HG03103 (cell line): ENCODE measurements around the gene ZP1.

Experiments used
- ATAC-seq: cut with Tn5 transposase; IDR thresholded peaks from one replicate; pipeline ENCODE4 v1.9.1; 2021; ENCODE audit warnings: low read depth; ENCODE audit not compliant: unreplicated experiment

The ZP1 gene

DNA sequence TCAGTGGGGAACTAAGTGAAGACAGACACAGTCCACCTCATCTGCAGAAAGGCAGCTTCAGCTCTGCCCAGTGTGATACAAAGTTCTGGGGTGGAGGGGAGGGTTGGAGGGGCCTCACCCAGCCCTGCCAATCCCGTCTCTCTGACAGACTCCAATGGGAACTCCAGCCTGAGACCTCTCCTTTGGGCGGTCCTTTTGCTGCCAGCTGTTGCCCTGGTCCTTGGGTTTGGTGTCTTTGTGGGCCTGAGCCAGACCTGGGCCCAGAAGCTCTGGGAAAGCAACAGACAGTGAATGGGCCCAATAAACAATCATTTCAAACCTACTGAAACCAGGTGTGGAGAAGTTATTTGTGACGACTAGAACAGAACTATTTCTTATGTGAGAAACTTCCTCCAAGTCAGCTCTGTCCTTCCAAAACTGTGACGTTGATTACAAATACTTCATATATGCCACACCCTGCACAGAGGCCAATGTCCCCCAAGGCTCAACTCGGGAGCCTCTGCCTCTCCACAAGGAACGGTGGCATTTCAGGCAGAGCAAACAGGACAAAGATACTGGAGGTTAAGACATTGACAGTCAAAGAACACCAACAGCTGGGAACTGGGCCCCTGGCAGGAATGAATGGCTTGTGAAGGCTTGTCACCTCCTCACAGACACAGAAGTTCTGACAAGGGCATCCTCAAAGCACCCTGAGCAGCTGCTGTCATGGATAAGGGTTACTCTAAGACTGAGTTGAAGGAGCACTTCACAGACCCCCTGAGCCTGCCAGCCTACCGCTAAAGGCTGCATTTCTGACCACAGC lies 8.2 kb downstream of the ZP1 start:
- ATAC-seq, result no peak

DNA sequence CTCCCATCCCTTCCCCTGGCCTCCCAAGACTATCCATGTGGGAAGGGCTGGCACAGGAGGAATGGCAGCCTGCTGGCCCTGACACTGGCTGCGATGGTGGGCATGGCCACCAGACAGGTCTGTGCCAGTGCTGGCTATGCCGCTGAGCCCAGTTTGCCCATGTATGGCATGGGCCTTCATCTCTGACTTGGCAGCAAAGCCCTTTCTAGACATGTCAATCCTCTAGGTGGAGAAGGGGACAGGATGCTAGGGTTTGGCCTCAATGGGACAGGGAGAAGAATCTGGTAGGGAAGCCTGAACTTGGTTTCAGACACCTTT lies 8.8 kb downstream of the ZP1 start:
- ATAC-seq, result no peak

DNA sequence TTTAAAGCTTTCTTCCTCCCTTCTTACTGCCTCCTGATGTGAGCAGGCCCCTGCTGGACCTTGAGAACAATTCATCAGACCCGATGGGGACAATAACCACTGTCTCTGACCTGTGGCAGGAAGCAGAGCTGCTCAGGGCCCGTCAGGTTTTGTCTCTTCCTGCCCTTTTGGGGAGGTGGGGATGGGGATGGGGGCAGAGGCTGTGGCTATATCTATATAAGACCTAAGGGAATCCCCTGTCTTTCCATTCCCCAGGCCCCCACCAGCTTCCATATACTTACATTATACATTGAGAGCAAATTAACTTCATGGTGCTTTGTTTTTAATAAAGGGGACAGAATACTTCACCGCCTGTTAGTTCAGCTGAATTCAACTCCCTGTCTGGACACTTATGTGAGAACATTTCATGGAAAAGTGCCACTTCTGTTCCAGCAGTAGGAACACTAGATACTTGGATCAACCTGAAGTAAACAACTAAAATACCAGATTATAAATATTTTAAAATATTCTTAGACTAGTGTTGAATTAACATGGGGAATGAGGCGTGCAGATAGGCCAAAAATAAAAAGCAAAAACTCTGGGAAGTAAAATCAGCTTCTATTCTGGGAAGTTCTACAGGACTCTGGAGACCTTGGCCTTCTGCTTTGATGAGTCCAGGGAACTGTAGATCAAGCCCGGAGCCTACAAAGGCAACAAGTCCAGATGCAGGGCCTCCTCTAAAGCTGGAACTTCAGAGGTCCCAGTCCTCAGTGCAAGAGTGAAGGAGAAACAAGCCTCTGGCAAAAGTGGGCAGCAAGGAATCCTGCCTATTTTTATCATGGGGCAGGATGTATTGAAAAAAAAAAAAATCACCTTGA lies 11.1 kb downstream of the ZP1 start:
- ATAC-seq, result no peak

DNA sequence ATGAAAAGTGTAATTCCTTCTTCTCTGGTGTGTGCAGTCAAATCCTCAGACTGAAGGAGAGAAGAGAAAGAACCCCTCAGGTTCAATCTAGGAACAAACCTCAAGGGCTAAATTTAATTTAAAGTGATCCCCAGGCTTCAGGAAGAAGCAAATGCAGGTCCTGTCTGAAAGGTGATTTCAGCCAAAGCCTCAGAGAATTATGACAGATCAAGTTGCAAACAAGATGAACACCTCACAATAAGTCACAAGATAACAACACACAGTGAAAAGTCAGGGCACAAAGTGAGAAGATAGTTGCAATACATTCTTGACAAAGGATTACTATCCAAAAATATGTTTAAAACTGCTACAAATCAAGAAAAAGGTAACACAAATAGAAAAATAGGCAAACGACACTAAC lies 11.8 kb downstream of the ZP1 start:
- ATAC-seq, result no peak

DNA sequence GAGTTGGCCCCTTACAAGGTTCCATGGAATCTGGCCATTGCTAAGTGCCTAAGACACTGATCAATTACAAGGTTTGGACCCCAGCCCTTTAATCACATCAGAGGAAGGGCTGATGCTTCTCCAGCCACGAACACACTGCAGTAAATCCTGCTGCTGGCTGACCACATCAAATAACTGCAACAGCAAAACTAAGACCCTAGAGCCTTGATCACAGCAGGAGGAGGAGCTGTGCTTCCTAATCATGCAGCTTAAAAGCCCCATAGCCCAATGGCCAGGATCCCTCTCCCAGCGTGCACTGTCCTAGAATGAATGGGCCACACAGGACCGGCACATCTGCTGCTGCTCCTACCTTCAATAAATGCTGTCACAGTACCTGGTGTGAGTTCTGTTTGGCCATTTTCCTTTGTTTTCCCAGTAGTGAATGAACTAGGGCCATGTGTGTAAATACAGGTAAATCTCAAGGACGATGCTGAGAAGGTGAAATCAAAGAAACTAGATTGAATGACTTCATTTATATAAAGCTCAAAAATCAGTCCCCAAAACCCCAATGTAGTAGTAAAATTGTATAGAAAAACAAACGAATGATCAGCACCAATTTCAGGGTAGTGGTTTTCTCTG lies 12.7 kb downstream of the ZP1 start:
- ATAC-seq, result no peak

DNA sequence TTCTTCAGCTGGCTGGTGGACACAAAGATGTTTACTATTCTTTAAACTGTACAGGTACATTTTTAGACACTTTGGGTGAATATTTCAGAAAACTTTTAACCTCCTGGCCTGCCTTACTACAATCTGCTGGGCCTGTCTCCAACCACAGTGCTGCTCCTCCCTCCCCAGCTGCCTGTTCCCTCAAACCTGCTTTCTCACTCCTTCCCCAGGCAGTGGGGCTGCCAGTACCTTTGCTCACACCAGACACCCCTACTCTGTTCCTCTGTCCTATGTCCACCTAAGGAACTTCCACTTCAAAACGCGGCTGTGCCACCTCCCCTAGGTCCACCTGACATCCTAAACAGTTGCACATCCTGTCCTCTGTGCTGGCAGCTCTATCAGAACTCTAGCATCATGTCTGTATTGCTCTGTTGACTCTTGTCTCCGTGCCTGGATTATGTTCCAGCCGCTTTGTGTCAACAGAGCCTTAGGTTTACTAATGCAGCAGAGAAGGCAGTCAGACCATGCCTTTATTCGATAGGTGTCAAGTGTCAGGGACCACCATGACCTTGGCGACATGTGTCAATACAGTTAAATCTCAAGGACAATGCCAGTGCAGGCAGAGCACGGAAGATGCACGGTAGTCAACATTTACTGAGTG lies 13.4 kb downstream of the ZP1 start:
- ATAC-seq, result no peak

DNA sequence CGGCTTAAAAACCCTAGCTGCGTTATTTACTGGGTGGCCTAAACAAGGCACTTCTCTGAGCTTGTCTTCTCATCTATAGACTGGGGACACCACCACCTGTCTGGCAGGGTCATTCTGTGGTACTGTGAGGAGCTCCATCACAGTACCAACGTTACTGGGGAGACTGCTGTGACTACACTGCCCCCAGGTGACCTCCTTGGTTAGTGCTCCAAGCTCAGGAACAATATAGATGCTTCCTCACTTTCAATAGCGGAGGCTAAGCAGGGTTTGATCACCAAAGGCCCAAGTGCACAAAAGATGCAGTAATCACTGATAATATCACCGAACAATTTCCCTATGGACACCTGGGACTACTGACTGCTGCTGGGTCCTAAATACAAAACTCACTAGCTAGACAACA lies 20.2 kb downstream of the ZP1 start:
- no peak for ATAC-seq

DNA sequence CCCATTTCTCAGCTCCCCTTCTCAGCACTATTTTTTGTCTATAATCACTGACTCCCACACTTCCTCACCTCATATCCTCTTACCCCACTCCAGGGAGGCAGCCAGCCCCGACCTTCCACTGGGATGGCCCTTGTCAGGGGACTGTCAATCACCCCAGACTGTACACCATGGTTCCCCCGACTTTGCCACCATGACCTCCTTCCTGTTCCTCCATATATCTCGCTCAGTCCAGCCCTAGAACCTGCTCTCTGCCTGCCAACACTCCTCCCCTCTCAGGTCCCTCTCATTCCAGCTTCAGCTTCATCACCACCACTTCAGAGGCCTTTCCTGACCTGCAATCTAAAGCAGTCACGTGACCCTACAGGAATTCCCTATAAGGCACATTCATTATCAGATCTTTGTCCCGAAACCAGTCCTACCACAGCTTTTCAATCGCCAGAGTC lies 22.5 kb downstream of the ZP1 start:
- no peak for ATAC-seq

DNA sequence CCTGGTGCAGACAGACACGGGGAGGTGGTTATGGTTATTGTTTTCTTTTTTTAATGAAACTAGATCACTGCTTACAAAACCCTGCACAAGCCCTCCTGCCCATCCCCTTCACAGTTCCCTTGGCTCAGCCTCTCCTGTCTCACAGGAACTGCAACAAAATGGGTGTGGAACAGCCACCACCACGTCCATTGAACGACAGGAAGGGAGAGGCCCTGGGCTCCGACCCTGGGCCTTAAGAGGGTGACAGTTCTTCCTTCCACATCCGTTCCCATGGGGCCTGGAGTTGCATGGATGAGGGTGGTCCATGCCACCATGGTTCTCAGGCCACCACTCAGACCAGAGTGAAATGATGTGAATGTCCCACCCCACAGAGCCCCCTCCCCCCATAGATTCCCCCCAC lies 23.4 kb downstream of the ZP1 start:
- no peak for ATAC-seq

DNA sequence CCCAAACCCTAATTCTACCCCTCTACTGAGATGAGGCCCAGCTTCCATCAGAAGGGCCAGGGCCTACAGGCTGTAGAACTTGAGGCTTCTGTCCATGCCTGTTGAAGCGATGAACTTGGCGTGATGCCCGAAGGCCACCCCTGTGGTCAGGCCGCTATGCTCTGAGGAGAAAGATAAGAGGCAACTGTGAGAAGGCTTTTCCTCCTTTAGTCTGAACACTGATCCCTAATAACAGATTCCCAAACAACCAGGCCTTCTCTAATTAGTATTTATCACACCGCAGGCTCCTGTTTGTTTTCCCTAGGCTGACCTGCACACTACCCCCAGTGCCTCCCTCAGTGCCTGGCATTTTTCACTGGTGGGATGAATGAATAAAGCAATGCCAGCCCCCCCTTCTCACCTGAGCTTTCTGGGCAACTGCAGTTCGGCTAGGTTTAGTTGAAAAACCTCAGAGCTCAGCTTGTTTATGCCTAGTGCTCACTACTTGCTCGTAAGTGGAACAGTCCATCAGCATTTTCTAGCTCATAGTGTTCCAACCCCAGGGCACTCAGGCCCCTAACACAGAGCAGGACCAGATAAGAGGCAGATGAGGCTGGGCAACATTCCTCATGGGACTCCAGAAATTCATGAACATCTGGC lies 23.9 kb downstream of the ZP1 start:
- no peak for ATAC-seq

DNA sequence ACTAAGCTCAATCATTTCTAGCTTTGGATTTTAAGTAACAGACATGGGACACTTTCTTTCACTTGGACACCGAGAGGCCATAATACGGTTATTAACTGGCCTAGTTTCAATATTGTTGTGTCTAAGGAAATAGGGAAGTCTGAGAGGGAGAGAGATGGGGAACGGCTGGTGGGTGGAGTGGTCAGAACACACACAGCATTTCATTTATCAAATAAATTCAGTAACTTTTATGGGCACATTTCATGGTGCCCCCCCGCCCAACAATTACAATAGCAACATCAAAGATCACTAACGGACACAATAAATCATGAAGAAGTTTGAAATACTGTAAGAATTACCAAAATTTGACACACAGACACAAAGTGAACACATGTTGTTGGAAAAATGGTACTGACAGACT lies 28.3 kb downstream of the ZP1 start:
- no peak for ATAC-seq

DNA sequence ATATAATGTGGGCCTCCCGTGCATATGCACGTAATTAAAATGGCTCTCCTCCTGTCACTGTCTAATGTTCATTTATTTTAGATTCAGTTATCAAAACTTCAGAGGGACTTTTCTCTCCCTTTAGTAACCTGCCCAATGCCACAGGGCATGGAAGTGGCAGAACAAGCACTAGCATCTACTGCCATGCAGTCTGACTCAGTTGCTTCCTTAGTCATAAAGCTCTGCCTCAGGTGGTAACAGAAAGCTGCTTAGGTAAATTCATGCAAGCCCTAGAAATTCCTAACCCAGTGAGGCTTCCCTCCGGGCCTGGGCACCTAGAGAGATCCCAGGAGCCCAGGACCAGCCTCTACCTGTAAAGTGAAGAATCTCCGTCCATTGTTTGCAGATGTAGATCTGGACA lies 30.2 kb downstream of the ZP1 start:
- ATAC-seq, result no peak

DNA sequence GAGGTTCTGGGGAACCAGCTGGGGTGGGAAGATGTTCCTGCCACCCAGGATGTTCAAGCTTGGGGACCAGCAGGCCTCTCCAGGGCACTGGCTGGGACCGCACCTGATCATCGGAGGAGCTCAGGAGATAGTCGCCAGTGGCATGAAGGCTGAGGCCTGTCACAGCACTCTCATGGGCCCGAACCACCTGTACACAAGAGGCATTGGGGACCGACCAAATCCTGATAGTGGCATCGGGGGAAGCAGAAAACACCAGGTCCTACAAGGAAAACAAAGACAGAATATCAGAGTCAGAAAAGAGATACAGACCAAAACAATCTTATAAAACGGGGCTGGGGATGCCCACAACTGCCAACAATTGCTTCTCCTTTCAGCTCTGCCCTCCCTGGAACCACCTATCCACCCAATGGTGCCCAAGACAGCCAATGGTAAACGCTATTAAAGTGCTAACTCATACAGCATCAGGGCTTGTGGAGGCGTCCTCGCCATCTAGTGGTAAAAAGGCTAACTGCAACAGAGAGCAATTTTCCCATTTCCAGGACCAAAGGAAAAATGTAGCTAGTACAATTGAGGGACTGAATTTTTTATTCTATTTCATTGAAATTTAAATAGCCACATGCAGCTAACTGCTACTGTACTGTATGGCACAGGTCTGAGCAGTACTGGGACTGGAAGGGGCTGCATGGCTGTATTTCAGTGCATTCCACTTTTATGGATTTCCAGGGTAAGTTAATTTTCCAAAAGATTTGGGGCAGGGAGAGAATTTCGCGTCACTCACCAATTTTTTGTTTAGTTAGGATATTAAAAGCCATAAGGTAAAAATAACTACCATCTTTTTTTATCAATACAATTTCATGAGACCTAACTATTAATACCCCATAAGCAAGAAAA lies 31.9 kb downstream of the ZP1 start:
- no peak for ATAC-seq

DNA sequence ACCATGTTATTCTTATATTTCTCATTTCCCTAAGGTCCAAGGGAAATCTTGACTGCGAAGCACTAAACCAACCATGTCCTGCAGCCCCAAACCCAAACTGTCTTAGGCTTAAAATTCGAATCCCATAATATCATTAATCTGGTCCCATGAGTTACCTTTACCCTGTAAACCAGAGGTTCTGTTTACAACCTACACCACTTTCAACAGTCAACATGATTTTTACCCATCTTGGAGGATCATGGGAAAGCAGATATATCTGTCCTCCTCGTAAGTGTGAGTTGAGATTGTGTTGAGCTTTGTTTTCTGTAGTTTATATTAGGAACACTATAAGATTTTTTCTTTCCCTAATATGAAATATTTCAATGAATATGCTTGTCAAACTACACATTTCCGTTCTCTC lies 32.6 kb downstream of the ZP1 start:
- ATAC-seq, result no peak

DNA sequence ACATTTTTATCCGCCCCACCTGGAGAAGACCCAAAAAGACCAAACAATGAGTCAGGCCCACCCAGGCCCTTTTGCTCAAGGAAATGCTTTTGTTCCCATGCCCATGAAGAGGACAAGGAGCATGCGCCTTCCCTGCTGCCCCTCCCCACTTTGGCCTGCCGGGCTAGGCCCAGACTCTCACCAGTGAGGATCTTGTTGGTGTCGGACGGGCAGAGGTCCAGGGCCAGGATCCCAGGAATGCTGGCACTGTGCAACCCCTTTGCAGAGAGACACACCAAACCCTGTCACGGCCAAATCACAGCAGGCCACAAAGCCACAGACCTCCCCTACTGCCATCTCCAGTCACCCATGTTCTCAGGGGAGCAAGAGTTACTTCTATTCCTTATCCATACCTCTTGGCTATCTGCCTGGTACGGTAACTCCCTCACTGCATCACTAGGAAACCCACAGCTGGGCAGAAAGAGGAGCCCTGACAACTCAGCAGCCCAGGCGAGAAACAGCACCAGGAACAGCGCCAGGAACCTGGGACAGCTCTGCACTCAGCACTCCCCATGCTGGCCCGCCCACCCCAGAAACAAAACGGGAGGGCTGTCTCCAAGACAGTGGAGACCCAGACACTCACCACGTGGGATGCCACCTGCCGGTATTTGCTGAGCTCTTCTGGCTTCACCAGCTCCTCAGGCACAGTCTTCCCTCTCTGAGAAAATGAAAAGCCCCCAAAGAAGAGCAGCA lies 33.5 kb downstream of the ZP1 start:
- no peak for ATAC-seq

DNA sequence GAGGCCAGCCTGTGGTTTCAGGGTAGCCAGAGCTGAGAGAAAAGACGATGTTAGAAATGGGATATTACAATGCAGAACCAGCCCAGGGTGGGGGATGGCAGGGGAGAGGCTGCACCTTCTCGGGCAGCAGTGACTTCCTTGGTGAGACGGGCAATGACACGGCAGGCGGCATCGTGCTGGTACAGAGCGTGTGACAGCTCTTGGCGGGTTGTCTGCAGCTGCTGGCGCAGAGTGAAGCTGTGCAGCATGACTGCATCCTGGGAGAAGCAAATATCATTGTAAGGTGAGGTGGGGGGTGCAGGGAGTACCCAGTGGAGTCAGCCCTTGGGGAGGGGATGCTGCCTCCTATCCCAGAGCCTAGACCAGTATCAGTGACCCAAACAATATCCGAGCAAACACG lies 35.3 kb downstream of the ZP1 start:
- no peak for ATAC-seq

DNA sequence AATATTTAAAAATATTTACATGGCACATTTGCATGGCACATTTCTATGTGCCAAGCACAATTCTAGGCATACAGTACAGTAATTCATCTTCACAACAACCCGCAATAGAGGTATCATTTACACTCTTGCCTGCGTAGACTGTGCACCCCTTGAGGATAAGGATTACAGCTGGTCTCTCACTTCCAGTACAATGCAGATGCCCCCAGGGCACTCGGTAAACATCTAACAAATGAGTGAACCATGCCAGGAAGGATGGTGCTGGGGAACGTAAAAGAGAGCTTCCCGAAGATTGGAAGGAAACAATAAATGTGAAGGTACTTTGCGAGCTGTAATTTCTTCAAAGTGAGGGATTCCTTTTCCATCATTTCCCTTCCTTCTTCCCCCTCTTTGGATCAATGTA lies 37.7 kb downstream of the ZP1 start:
- no peak for ATAC-seq

DNA sequence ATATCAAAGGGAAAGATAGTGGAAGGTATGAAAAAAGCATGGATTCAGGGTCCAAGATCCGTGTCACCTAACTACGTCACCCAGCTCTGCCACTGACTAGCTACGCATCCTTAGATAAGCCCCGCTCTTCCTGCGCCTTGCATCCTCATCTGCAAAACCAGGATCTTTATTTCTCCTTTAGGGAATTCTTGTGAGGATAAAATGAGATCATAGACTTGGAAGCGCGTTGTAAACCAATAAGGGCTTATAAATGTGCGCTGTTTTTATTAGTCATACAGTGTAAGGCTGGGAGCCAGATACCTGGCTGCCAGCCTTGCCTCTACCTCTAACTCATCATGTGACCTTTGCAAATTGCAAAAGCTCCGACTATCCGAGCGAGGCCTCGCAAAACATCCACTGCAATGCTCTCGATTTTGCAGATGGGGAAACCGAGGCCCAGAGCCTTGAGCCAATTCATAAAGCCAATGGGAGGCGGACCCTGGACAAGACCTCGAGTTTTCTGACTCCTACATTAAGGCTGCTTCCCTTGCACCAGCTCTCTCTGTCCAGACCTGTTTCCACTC lies 38.3 kb downstream of the ZP1 start:
- no peak for ATAC-seq
